NCI-H1417 treated with DMSO at 0.1 percent for 48 hours (cell line): ENCODE measurements around the gene C13orf42.
A peak's percentile ranks its signal among the peaks of the same experiment; 100 is the strongest.

Experiments
- DNase-seq: peaks from one replicate; lab custom pipeline; 2025; lab: John Stamatoyannopoulos, UW

C13orf42 gene

GRCh38 chr13:51065372-51066090, 45.5 kb downstream of the C13orf42 start:
- no peak for DNase-seq

DNA sequence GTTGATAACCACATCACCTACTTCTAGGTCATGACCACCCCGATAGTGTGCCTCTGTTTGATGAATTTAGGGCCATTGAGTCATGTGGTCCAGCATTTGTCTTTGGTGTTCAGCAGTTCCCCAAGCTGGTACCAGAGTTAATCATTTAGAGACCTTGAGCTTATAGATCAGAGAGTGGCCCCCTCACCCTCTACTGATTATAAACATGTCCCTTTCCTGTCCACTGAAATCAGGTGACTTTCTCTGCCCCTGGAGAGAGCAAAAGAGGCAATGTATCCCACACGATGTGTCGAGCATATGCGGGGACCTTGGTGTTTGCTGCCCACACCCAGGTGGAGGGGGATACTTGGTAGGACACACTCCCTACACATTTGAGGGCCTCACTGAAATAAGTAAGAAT, 46.3 kb downstream of the C13orf42 start:
- no peak for DNase-seq

GRCh38 chr13:51063909-51064308, 47.2 kb downstream of the C13orf42 start:
- DNase-seq: no peak

DNA sequence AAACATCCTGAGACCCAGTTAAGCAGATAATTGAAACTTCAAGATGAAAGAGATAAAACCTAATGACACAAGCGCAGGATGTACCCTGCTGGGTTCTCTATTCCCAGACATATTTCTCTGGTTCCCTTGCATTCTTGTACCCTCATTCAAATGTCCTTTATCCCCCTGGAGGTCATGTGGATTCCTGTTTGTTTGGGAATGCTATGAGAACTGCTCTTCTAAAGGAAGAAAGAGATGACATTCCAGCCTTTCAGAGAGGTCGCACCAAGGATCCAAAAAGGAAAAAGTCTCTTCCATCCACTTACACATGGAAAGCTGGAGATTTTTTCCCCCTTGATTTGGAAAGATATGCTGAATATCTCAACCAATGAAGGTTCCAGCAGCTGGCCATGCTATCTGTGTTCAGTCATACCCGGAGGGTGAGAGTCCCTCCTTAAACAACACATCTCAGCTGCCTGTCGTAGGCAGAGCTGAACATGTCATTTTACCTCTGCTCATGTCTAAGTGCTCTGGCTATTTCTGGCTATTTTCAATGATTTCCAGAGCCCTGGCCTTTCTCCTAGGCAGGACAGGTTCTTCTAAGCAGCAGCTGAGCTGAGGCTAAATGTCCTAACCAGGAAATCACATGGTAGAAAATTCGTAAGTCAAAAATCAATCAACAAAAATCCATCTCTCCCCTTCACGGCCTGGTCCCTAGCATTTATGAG, 52.5 kb downstream of the C13orf42 start:
- DNase-seq: no peak

- DNase-seq: no peak
Measured at GRCh38 chr13:51057906-51058305, 53.2 kb downstream of the C13orf42 start.

DNA sequence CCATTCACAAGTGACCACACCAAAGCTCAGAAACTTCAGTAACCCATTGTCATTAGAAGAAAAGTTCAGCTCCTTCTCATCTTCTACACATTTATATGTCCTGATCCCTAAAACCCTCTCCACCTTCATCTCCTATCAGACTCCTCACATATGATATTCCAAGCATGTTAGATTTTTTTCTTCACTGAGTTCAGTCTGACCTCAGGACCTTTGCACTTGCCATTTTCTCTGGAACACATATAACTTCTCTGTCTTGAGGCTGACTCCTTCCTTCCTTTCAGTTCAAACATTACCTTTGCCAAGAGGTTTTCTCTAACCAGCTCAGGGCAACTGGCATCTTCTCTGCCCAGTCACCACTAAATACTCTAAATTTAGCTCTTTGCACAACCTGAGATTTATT, 54.1 kb downstream of the C13orf42 start:
- no peak for DNase-seq

GRCh38 chr13:51052581-51052980, 58.5 kb downstream of the C13orf42 start:
- DNase-seq: no peak

DNA sequence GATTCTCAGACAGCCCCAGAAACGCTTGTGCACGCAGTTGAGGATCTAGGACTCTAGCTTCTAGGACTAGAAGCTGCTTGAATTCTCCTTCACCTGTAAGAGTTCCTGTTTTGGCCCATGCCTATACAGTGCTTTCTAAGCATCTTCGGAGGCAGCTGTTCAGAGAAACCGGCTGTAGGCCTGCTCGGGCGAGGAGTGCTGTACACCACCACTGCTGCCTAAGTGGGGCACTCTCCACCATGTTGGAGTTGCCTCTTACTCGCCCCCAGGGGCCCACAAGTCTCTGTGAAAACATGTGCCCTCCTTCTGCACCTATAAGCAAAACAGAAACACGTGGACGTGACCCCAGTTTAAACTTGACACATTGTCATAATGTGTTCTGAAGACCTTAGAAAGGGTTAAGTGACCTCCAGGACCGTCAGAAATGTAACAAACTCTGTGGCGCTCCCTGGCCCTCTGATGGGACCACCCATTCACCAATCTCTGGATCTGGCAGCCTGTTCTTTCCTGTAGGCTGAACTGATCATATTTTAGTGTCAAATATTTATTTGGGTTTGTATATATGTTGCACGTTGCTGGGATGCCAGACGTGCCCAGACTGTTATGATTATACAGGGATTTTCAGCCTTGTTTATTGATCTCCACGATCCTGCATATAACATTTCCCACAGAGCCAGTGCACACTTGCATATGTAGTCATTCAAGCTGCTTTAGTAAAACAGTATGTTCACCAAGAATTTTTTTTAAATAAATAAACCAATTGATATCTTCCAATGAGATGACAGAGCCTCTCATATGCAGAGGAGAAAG, 60.8 kb downstream of the C13orf42 start:
- no peak for DNase-seq

- DNase-seq: no peak
Measured at GRCh38 chr13:51048616-51049015, 62.5 kb downstream of the C13orf42 start.

DNA sequence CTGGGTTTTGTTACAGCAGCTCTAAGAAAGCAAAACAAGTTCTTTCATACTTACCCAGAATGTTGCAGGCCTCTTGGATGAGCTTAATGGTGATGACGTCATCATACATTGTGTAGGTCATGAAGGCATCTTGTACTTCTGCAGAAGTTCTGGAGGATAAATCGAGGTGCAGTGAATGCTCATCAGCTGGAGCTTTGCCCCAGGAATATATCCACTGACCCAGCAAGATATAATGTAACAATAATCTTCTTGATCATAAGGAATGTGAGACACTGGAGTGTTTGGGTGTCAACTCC, 63.0 kb downstream of the C13orf42 start:
- no peak for DNase-seq

GRCh38 chr13:51047434-51048165, 63.5 kb downstream of the C13orf42 start:
- no peak for DNase-seq

GRCh38 chr13:51045451-51045850, 65.6 kb downstream of the C13orf42 start:
- no peak for DNase-seq

DNA sequence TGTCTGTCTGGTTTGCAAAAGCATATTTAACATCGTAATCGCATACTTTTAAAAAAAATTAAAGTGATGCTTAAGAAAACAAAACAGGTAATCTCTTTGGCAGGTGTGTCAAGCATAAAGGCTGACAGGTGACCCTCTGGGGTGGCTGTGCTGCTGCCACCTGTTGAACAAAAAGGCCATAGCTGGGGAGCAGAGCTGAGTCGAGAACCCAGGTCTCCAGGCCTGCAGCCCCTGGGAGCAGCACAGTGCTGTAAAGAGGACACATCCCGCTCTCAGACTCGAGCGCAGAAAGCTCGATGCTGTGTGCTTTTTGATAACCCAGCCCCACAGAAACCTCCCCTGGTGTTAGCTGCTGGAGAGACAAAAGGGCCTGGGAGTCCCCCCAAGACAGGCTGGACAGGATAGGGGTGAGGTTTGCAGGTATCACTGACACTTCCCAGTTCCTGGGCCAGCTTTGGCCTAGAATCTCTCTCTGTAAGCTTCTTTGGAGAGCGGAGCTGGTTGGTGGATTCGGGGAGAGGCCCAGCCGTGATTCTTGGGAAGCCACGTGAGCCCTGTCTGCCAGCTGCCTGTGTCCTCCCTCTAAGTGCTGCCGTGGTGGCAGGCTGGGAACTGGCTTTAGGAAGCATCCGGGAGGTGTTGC, 66.9 kb downstream of the C13orf42 start:
- no peak for DNase-seq

DNA sequence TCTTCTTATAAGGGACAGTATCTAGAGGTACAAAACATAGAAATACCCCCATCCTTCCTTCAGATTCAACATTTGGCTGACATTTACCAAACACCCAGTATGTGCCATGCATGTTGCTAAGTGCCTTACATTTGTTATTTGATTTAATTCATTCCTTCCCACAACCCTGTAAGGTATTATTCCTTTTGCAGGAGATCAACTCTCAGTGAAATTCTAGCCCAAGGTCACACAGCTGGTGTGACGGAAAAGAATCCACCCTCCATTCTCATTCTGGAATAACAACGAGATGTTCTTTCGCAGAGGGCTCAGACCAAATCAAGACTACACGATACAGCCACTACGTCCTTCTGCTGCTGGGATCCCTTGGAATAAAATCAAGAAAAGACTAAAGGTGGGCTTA, 67.8 kb downstream of the C13orf42 start:
- DNase-seq: no peak

DNA sequence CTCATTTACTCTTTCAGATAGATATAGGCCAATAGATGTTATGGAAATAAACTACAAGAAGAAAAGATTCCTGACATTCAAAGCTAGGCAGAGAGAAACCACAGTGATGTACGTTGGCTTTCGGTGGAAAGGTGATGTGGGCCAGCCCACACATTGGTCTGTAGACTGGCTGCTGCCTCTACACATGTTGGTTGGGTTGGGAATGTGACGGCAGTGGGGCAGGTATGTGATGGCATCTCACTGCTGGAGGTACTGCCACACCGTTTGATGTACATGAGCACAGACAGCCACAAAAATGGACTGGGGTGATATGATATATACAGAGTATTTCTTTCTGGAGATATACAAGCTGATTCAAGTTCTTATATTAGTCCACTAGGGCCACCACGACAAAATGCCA, 69.4 kb downstream of the C13orf42 start:
- DNase-seq: no peak

GRCh38 chr13:51041126-51041525, 69.9 kb downstream of the C13orf42 start:
- DNase-seq: no peak

GRCh38 chr13:51040431-51040830, 70.6 kb downstream of the C13orf42 start:
- no peak for DNase-seq

GRCh38 chr13:51036418-51036817, 74.7 kb downstream of the C13orf42 start:
- no peak for DNase-seq

- peak; percentile 21 for DNase-seq
Measured at GRCh38 chr13:51035978-51036377, 75.1 kb downstream of the C13orf42 start.

DNA sequence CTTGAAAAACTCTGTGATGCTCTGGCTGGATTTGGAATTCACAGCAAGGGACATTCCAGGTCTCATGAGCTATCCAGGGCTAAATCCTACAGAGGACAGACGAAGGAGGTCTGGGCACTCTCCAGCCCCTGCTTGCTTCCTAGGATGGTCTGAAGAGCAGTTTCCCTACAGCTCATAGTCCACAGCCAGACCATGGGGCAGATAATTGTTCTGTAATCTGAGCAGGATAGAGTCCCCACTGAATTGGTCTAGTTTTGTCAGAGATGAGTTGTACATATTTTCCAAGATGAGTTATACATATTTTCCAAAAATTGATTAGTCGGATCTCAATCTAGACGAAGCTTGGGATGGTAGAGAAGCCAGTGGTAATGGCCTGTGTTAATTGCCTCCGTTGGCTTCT, 75.6 kb downstream of the C13orf42 start:
- no peak for DNase-seq

GRCh38 chr13:51034906-51035305, 76.2 kb downstream of the C13orf42 start:
- peak; percentile 66 for DNase-seq
